Astrocyte (in vitro differentiated cells and primary cell): ENCODE results near the gene PLPPR3. TPM values are rescaled to one million over a fixed set of nuclear protein-coding genes. Genes with fewer than 3 reads are reported as not detected.

Experiments used
- DNase-seq: peaks from one replicate; pipeline ENCODE4 v3.0.0-alpha.2; 2010; ENCODE audit warnings: low read depth
- FAIRE-seq: peaks from 2 replicates; lab custom pipeline; 2011; peaks lifted over from hg19 to GRCh38; lab: Jason Lieb, UNC
- H2AFZ ChIP-seq: 2 replicates; pipeline ENCODE4 v1.6.0; 2012; ENCODE audit warnings: low read depth, low read length, inconsistent platforms
- H3K27ac ChIP-seq: 2 replicates; pipeline ENCODE4 v1.5.1; 2011; ENCODE audit warnings: low read depth, low read length, inconsistent platforms
- H3K27me3 ChIP-seq: 2 replicates; pipeline ENCODE4 v1.6.0; 2011; ENCODE audit warnings: low read length, inconsistent platforms; ENCODE audit not compliant: insufficient read depth
- H3K36me3 ChIP-seq: 2 replicates; pipeline ENCODE4 v1.5.1; 2011; ENCODE audit warnings: low read length, inconsistent platforms; ENCODE audit not compliant: insufficient read depth
- H3K4me1 ChIP-seq: 2 replicates; pipeline ENCODE4 v1.5.1; 2011; ENCODE audit warnings: low read length, inconsistent platforms; ENCODE audit not compliant: insufficient read depth
- H3K4me2 ChIP-seq: 2 replicates; pipeline ENCODE4 v1.6.0; 2012; ENCODE audit warnings: low read length, inconsistent platforms
- H3K4me3 ChIP-seq: 2 replicates; pipeline ENCODE4 v1.5.1; 2011; ENCODE audit warnings: low read depth, mild to moderate bottlenecking, low read length, inconsistent platforms; ENCODE audit not compliant: insufficient read depth
- H3K79me2 ChIP-seq: 2 replicates; pipeline ENCODE4 v1.6.0; 2012; ENCODE audit warnings: mild to moderate bottlenecking, low read length, inconsistent platforms; ENCODE audit not compliant: insufficient read depth
- H3K9ac ChIP-seq: 2 replicates; pipeline ENCODE4 v1.6.0; 2012; ENCODE audit warnings: mild to moderate bottlenecking, low read length, inconsistent platforms
- H3K9me3 ChIP-seq: 2 replicates; pipeline ENCODE4 v1.5.1; 2012; ENCODE audit warnings: low read depth, mild to moderate bottlenecking, low read length, inconsistent platforms; ENCODE audit not compliant: insufficient read depth
- H4K20me1 ChIP-seq: 2 replicates; pipeline ENCODE4 v1.6.0; 2012; ENCODE audit warnings: low read length, inconsistent platforms; ENCODE audit not compliant: insufficient read depth
- H3K27ac Mint-ChIP-seq: one replicate; pipeline ENCODE4 v1.8.0; 2021; ENCODE audit warnings: mild to moderate bottlenecking, mixed read lengths; ENCODE audit not compliant: unreplicated experiment
- H3K27me3 Mint-ChIP-seq: one replicate; pipeline ENCODE4 v1.8.0; 2021; ENCODE audit warnings: low read depth, mixed read lengths; ENCODE audit not compliant: unreplicated experiment
- H3K36me3 Mint-ChIP-seq: one replicate; pipeline ENCODE4 v1.8.0; 2021; ENCODE audit warnings: low read depth, mixed read lengths; ENCODE audit not compliant: unreplicated experiment
- H3K4me1 Mint-ChIP-seq: one replicate; pipeline ENCODE4 v1.8.0; 2021; ENCODE audit warnings: low read depth, mixed read lengths; ENCODE audit not compliant: unreplicated experiment
- H3K4me3 Mint-ChIP-seq: one replicate; pipeline ENCODE4 v1.8.0; 2021; ENCODE audit warnings: mild to moderate bottlenecking, moderate library complexity, mixed read lengths; ENCODE audit not compliant: unreplicated experiment
- H3K9me3 Mint-ChIP-seq: one replicate; pipeline ENCODE4 v1.8.0; 2021; ENCODE audit warnings: mild to moderate bottlenecking, mixed read lengths; ENCODE audit not compliant: unreplicated experiment
- EZH2 ChIP-seq: IDR thresholded peaks from 2 replicates; pipeline ENCODE4 v1.6.1; 2012; ENCODE audit warnings: mild to moderate bottlenecking, low read length, inconsistent platforms; ENCODE audit not compliant: insufficient read depth
- total RNA-seq: library from RNA; stranded (reverse); gene quantifications from 2 replicates; pipeline ENCODE4 v1.2.1, GENCODE V29; 2021
- TF ChIP-seq, protein P1 (sequence below): IDR thresholded peaks from 2 replicates; pipeline ENCODE4 v1.5.1; 2011; ENCODE audit warnings: low read depth, mild to moderate bottlenecking, inconsistent platforms, low read length, moderate library complexity; ENCODE audit not compliant: insufficient read depth

Gene PLPPR3
- total RNA-seq, 1 donor from 2014 or later: 36.5 TPM

GRCh38 chr19:867855-868457 lies 46.2 kb upstream of the PLPPR3 start:
- H3K4me2 ChIP-seq: no peak overlapping the region
- TF ChIP-seq, protein P1, sequence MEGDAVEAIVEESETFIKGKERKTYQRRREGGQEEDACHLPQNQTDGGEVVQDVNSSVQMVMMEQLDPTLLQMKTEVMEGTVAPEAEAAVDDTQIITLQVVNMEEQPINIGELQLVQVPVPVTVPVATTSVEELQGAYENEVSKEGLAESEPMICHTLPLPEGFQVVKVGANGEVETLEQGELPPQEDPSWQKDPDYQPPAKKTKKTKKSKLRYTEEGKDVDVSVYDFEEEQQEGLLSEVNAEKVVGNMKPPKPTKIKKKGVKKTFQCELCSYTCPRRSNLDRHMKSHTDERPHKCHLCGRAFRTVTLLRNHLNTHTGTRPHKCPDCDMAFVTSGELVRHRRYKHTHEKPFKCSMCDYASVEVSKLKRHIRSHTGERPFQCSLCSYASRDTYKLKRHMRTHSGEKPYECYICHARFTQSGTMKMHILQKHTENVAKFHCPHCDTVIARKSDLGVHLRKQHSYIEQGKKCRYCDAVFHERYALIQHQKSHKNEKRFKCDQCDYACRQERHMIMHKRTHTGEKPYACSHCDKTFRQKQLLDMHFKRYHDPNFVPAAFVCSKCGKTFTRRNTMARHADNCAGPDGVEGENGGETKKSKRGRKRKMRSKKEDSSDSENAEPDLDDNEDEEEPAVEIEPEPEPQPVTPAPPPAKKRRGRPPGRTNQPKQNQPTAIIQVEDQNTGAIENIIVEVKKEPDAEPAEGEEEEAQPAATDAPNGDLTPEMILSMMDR: no peak
- no peak for TF ChIP-seq EZH2
- no peak overlapping the region for H3K4me3 ChIP-seq
- FAIRE-seq (no peak), DNase-seq (no peak)
- H3K9me3 ChIP-seq: no peaks in the 10 kb centered on the region
- no peaks in the 10 kb centered on the region for H3K27me3 Mint-ChIP-seq
- H3K9me3 Mint-ChIP-seq: no peaks in the 10 kb centered on the region
- H4K20me1 ChIP-seq: peaks cover 26% of the 10 kb centered on the region
- no peaks in the 10 kb centered on the region for H3K36me3 ChIP-seq
- H3K27me3 ChIP-seq: no peaks in the 10 kb centered on the region
- H3K36me3 Mint-ChIP-seq: peaks cover 9% of the 10 kb centered on the region
- no peak overlapping the region for H3K27ac ChIP-seq
- H3K27ac Mint-ChIP-seq: no peak overlapping the region
- peaks cover 2% of the 10 kb centered on the region for H3K4me1 Mint-ChIP-seq
- peaks cover 19% of the 10 kb centered on the region for H3K4me1 ChIP-seq
- H2AFZ ChIP-seq: no peak overlapping the region
- no peaks in the 10 kb centered on the region for H3K79me2 ChIP-seq
- no peak overlapping the region for H3K9ac ChIP-seq
- no peak overlapping the region for H3K4me3 Mint-ChIP-seq

DNA sequence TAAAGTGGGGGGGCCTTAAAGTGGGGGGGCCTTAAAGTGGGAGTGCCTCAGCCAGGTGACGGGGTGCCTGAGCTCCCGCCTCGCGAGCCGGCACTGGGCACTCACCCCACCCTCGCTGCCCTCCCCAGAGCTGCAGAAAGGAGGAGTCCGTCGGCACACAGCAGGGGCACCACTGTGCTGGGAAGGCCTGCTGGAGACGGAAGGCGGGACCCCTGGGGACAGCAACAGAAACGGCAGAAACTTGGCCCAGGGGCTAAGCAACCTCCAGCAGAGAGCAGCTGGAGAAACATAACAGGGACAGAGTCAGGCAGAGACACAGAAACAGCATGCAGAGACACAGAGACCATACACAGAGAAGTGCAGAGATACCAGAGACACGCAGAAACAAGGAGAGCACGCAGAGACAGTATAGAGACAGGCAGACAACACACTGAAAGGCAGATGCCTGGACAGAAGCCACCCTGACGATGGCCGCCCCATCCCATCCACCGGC lies 45.6 kb upstream of the PLPPR3 start:
- Mint-ChIP-seq H3K4me3 (no peak overlapping the region), H3K36me3 (peaks cover 9% of the 10 kb centered on the region), H3K27ac (no peak overlapping the region), H3K9me3 (no peaks in the 10 kb centered on the region), H3K4me1 (peaks cover 2% of the 10 kb centered on the region), H3K27me3 (no peaks in the 10 kb centered on the region)
- Histone ChIP-seq H3K4me3 (no peak overlapping the region), H3K27ac (no peak overlapping the region), H3K36me3 (no peaks in the 10 kb centered on the region), H3K4me1 (peaks cover 19% of the 10 kb centered on the region), H3K79me2 (no peaks in the 10 kb centered on the region), H3K4me2 (no peak overlapping the region), H3K27me3 (no peaks in the 10 kb centered on the region), H3K9me3 (no peaks in the 10 kb centered on the region), H3K9ac (no peak overlapping the region), H2AFZ (no peak overlapping the region), H4K20me1 (peaks cover 26% of the 10 kb centered on the region)
- FAIRE-seq: no peak
- DNase-seq: no peak
- TF ChIP-seq, protein P1: no peak
- no peak for TF ChIP-seq EZH2

DNA sequence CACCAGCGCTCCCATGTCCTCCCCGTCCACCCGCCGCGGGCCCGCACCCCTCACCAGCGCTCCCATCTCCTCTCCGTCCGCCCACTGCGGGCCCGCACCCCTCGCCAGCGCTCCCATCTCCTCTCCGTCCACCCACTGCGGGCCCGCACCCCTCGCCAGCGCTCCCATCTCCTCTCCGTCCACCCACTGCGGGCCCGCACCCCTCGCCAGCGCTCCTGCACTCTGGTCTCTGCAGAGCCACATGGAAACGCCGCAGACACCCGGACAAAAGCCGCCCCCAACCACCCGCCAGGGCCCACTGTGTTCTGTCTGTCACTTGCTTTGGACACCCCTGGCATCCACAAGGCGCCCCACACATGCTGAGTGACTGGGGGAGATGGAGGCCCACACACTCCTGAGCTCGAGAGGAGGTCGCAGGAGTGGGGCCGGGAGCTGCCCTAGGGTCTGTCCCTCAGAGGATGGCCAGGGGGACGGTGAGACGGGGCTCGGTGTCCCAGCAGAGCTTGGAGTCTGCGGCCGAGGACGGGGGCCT lies 45.1 kb upstream of the PLPPR3 start:
- Histone ChIP-seq H3K79me2 (no peaks in the 10 kb centered on the region), H2AFZ (no peak overlapping the region), H3K36me3 (no peaks in the 10 kb centered on the region), H3K9ac (no peak overlapping the region), H3K9me3 (no peaks in the 10 kb centered on the region), H3K27me3 (no peaks in the 10 kb centered on the region), H3K4me1 (peaks cover 19% of the 10 kb centered on the region), H4K20me1 (peaks cover 26% of the 10 kb centered on the region), H3K4me2 (no peak overlapping the region), H3K4me3 (no peak overlapping the region), H3K27ac (no peak overlapping the region)
- H3K27me3 Mint-ChIP-seq: no peaks in the 10 kb centered on the region
- no peak for FAIRE-seq
- peaks cover 2% of the 10 kb centered on the region for H3K4me1 Mint-ChIP-seq
- H3K27ac Mint-ChIP-seq: no peak overlapping the region
- DNase-seq: no peak
- no peaks in the 10 kb centered on the region for H3K9me3 Mint-ChIP-seq
- TF ChIP-seq EZH2: no peak
- TF ChIP-seq, protein P1: no peak
- peaks cover 9% of the 10 kb centered on the region for H3K36me3 Mint-ChIP-seq
- H3K4me3 Mint-ChIP-seq: no peak overlapping the region
